ENCODE measurements around the gene NFATC2.

NFATC2 gene

GRCh38 chr20:51391926-51392325 lies 150.6 kb downstream of the NFATC2 start:
- DNase-seq (ENCODE audit: low read depth in 3 of 3): no peak

GRCh38 chr20:51389543-51390264 lies 152.8 kb downstream of the NFATC2 start:
- DNase-seq (ENCODE audit: low read depth in 3 of 3): no peak

- no peak for DNase-seq (ENCODE audit: low read depth in 3 of 3)
These were observed 153.6 kb downstream of the NFATC2 start for GRCh38 chr20:51388756-51389542.

- no peak for DNase-seq (ENCODE audit: low read depth in 3 of 3)
These were observed 154.3 kb downstream of the NFATC2 start for GRCh38 chr20:51388227-51388626.

GRCh38 chr20:51387125-51387875 lies 155.2 kb downstream of the NFATC2 start:
- DNase-seq (ENCODE audit: low read depth in 3 of 3): no peak

- peak in 2 of 3 experiments; percentile 16 to 35 for DNase-seq (ENCODE audit: low read depth in 3 of 3)
These were observed 155.9 kb downstream of the NFATC2 start for GRCh38 chr20:51386586-51386985.

- DNase-seq (ENCODE audit: low read depth in 3 of 3): peak in 1 of 3 experiments; percentile 8
These were observed 156.6 kb downstream of the NFATC2 start for GRCh38 chr20:51385646-51386530.

GRCh38 chr20:51384875-51385274 lies 157.6 kb downstream of the NFATC2 start:
- no peak for DNase-seq (ENCODE audit: low read depth in 3 of 3)

- DNase-seq (ENCODE audit: low read depth in 3 of 3): no peak
These were observed 158.5 kb downstream of the NFATC2 start for GRCh38 chr20:51383891-51384510.

GRCh38 chr20:51382986-51383821 lies 159.3 kb downstream of the NFATC2 start:
- DNase-seq (ENCODE audit: low read depth in 3 of 3): no peak

GRCh38 chr20:51382111-51382985 lies 160.2 kb downstream of the NFATC2 start:
- DNase-seq (ENCODE audit: low read depth in 3 of 3): no peak

GRCh38 chr20:51381557-51381956 lies 161.0 kb downstream of the NFATC2 start:
- DNase-seq (ENCODE audit: low read depth in 3 of 3): no peak

- DNase-seq (ENCODE audit: low read depth in 3 of 3): no peak
These were observed 161.8 kb downstream of the NFATC2 start for GRCh38 chr20:51380401-51381385.

GRCh38 chr20:51379601-51380341 lies 162.7 kb downstream of the NFATC2 start:
- no peak for DNase-seq (ENCODE audit: low read depth in 3 of 3)

- DNase-seq (ENCODE audit: low read depth in 3 of 3): peak in 1 of 3 experiments; percentile 11
These were observed 164.2 kb downstream of the NFATC2 start for GRCh38 chr20:51378171-51378928.

GRCh38 chr20:51377132-51377531 lies 165.4 kb downstream of the NFATC2 start:
- DNase-seq (ENCODE audit: low read depth in 3 of 3): no peak
